Measurements from ENCODE around the gene PLCB4.

PLCB4 gene

DNA sequence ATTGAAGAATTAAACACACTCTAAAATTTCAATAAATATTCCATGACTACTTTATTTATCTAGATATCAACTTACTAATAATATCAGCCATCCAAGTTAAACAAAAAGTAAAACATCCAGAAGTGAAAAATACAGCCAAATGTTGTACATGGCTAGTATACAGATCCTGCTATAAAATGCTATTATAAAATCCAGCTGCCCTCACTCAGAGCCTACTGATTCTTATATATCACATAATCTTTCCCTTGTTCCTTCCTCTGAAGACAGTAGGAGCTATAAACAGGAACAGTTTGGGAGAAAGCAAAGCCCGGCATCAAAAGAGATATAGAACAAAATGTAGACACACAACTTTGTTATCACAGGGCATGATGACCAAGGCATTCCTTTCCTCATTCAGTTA lies 212.9 kb downstream of the PLCB4 start:
- no peak for DNase-seq

DNA sequence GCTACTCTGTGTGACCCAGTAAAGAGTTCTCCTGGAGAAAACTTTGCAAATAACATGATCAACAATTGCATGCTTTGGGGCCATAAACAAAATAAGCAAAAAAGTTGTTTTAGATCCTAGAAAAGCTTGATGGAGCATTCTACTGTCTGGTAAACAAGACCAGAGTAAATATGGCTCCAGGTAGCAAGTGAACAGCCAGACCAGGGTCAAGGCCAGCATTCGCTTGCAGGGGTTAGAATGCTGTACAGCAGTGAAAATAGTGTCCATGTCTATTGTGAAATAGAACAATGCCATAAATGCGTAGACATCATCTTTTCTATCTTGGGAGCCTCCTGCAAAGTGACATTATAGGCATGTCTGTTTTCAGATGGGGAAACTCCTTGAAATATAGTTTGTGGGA lies 216.7 kb downstream of the PLCB4 start:
- DNase-seq: no peak

DNA sequence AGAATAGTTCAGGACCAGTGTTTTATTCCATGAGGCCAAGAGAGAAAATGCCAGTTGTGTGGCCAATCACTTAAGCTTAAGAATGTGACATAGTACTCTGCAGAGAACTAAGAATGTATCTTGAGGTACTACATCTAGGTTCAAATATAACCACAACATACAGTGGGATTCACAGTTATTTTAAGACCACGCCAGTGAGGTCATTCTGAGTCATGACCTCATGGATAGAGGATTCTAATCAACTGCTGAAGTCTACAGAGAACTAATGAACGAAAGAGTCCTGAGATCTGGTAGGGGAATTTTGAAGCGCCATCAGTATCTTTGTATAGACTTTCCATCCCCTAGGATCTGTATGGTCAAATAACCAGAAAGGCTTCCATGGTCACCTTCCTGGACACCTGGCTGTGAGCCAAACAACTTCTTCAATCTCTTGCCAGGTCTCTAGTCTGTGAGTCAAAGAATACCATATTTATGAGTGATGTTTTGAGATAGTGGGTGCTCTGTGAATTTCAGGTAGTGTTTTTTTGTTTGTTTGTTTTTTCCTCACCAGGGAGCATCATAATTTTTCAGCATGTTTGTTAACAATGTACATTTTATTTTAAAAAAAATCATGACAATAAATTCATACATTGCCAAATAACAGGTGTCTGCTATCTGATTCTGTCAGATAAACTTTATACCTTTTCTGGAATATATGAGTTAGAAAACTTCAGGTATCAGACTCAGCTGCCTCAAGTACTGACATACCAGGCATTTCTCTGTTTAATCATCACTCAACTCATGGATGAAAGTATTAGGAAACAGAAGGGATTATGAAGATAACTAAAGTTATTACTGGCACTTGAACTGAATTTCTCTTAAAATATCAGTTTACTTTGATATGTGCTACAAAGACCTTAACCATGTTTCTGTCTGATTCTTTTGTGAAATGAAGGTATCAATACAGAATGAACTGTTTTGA lies 217.9 kb downstream of the PLCB4 start:
- DNase-seq: no peak

DNA sequence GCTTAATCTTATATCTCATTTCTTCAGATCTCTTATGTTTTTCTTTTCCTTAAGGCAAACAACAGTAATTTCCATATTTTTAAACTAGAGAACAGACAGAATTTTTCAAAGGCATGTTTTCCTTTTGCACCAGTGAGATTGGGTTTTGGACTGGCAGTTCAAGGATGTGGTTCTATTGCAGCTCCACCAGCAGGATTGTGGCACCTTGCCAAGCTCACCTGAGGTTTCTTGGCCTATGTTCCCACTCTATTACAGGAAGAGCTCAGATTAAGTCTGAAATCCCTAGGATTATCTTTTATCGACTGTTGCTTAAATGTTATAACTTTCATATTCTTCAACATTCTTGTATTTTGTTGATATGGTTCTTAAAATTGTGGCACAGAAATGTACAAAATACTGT lies 218.9 kb downstream of the PLCB4 start:
- no peak for DNase-seq

DNA sequence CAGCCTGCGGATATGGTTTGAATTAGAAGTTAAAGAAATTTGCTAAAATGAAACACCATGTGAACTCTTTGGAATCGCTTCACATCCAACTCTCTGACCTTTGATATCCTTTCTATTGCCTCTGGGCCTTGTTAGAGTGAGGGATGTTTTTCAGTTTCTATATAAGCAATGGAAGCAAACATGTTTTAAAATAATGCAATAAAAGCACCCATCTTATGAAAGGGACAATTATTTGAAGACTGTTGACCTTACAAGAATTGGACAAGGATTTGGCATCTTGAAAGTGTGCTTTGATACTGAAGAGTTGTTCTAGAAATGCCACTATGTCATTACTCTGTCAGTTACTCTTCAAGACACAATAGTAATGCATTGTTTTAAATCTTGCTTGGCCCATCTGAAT lies 221.4 kb downstream of the PLCB4 start:
- no peak for DNase-seq

DNA sequence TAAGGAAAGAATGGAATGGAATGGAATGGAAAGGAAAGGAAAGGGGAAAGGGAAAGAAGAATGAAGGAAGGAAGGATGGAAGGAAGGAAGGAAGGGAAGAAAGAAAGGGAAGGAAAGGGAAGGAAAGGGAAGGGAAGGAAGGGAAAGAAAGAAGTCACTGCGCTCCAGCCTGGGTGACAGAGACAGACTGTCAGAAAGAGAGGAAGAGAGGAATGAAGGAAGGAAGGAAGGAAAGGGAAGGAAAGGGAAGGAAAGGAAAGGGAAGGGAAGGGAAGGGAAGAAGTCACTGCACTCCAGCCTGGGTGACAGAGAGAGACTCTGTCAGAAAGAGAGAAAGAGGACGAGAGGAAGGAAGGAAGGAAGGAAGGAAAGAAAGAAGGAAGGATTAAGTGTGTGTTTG lies 224.3 kb downstream of the PLCB4 start:
- DNase-seq: no peak

DNA sequence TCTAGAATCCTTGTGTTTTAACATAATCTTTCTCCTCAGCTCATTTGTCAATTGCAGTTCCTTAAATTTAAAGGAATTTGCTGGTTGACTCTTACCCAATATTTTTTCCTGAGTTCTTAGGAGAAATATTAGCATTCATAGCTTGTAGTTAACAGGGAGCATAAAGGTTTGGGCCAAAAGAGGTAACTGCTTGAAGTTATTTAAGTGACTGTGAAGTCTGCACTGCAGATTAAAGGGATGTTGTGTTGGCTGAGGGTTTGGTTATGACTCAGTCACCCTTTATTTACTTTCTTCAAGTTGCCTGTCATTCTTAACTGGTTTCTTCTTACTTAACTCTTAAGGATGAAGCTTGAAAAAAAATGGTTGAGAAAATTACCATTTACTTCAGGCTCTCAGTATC lies 225.2 kb downstream of the PLCB4 start:
- no peak for DNase-seq

DNA sequence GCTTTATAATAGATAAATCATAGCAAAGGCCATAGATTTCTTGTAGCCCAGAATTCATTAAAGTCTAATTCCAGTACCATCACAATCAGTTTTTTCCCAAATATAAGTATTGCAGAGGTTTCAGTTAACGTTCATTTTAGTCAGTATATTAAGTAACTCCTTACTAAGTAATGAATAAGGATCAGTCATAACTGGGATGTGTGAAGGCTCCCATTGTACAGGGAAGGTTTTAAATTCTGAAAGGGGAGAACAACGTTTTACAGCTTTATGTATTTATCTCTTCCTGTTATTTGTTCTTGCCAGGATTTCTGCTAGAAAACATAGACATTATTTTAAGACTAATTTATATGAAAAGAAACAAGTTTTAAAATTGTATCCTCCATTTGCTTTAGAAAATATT lies 230.0 kb downstream of the PLCB4 start:
- DNase-seq: no peak

DNA sequence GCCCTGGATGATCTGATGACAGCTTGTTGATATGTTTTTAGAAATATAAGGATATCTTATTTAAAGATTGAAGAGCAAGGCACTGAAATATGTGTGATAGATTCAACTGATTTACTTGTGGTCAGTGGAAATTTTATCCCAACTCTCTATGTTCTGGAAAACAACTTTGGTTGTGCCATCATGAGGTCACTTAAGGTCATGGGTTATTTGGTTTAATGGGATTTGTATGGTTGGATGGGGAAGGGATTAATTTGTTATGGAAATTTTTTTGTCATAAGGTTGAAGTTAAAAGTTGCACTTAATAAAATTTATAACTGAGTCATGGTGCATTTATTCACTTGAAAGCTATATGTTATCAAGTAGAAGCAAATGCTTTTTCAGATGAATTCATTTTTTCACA lies 231.2 kb downstream of the PLCB4 start:
- no peak for DNase-seq

DNA sequence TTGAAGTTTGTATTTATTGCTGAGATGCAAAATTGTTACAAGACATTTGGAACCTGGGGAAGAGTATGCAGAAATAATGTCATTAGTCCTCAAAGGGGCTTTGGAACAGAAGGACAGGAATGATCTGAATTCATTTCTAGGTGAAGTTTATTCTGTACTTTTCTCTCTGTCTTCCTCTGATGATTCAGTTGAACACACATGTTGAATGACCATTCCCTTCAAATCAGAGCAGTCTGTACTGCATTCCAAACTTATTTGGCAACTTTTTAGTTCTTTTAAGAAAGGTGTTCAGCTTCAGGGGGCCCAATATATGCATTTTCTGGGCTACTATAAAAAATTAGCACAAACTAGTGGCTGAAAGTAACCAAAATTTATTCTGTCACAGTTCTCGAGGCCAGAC lies 231.6 kb downstream of the PLCB4 start:
- DNase-seq: no peak

DNA sequence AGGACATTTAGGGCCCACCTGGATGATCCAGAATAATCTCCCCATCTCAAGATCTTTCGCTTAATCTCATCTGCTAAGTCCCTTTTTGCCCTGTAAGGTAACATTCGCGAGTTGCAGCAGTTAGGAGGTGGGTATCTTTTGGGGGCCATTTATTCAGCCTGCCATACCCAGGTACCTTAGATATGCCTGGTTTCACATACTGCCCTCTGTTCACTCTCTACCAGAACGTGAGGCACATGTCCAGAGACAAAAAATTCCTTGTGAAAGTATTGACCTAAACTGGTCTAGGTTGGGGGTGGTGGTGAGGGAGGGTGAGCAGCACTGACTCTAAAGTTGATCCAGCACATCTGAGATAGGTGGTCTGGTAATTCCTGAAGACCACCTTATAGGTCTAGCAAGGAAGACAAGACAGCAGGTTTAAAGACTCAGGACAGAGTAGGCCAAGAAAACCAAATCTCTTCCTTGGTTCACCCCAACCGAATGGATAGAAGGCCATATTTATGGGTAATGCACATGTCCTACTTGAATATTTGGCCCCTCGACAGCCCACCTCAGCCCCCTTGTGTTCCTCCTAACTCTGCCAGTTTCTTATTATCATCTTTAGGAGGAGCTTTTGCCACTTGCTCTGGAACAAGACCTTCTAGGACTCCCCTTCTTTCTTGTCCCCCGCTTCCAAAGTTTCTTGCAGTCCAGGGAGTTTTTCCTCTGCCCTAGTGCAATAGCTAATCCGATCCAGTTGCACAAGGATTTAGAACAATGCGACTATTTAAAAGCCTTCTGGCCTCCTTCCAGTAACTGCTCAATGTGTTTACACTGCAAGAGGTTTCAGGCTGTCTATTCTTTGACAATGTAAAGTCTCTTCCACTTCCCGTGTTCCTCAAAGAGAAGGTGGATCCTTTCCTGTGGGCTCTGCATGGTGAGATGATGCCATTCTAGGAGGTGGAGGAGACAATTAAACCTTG lies 232.5 kb downstream of the PLCB4 start:
- DNase-seq: no peak

DNA sequence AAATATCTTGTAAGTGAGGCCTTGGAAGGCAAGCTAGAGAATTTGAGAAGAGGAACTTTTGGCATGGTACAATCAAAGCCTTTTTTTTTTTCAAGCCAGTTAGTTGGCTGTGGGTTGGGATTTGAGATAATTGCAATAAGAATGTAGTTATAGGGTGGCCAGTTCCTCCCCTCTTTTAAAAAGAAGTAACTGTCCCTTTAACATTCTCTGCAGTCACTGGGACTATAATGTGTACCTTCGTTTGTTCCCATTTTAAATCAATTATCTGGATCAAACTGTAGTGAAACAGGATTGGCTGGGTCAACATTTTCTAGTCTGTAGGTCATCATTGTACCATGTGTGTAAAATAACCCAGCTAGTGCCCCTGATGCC lies 233.2 kb downstream of the PLCB4 start:
- DNase-seq: no peak

DNA sequence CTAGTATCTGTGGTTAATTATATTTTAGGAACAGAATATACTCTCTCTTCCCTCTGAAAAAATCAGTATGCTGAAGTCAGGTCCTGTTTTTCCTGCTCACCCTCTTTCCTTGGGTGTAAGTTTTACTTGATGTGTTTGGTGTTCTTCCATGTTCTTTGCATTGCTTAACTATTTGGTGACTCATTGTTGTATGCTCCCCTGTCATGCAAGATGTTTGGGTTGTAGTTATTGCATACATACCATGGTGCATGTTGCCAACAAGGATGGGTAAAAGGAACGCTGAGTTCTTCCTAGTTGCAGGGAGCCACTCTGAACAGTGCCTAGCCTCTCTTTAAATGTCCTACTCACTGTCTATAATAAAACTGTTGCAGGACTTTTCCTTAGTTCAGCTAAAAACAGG lies 237.6 kb downstream of the PLCB4 start:
- no peak for DNase-seq

DNA sequence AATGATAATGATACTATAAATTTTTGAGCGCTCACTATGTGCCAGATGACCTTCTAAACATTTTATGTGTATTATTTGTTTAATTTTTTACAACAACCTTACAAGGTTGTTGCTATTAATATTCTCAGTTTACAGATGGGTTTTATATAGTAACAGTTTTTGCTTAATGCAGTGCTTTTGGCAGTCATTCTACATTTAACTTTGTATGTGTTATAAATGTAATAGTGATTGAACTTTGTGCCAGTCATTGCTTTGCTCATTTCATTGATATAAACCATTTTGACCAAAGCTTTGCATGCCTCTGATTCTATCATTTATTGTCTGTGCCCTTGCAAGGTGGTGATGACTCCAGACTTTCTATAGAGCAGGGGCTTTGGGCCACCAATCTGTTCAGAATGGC lies 239.2 kb downstream of the PLCB4 start:
- no peak for DNase-seq

DNA sequence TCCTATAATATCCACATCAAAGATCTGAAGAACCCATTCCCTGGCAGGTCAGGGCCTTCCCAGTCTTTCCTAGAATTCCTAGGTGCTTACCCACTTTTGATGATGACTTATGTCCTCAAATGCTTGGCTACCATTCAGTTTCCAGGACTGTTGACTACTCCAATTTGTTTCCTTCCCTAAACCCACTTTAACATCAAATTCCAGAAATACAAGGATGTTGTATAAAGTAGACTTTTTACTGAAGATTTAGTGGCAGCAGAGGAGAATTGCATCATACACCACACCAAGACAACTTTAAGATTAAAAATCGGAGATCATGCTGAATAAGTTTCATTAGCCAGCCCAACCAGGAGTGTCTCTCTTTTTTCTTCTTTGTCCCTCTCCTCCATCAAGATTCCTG lies 242.2 kb downstream of the PLCB4 start:
- DNase-seq: no peak

DNA sequence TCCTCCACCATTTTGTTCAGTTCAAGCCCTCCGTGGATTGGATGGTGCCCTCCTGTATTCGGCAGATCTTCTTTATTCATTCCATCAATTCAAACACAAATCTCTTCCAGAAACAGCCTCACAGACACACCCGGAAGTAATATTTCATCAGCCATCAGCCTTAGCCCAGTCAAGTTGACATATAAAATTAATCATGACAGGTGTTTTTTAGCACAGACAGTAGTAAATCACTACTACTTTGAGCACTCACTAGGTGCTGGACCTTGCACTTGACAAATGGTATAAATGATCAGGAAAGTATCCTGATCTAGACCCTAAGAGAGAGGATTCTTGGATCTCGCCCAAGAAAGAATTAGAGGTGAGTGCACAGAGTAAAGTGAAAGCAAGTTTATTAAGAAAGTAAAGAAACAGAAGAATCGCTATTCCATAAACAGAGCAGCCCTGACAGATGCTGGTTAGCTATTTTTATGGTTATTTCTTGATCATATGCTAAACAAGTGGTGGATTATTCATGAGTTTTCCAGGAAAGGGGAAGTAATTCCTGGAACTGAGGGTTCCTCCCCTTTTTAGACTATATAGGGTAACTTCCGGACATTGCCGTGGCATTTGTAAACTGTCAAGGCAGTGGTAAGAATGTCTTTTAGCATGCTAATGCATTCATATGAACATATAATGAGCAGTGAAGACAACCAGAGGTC lies 250.9 kb downstream of the PLCB4 start:
- DNase-seq: no peak

DNA sequence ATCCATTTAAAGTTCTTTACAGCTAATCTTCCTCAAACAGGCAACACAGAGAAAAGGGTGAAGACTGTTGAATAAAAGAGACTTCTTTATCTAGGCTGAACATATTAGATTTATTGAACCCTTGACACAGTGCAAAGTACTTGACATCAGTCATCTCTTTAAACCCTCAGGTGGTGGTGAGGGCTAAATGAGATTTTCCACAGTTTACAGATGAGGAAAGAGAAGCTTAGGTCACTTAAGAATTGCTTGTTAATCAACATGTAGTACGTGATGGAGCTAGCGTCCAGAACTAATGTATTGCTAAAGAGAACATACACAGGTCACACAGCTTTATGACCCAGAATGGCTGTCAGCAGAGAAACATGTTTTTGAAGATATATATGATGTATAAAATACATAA lies 252.1 kb downstream of the PLCB4 start:
- DNase-seq: no peak

DNA sequence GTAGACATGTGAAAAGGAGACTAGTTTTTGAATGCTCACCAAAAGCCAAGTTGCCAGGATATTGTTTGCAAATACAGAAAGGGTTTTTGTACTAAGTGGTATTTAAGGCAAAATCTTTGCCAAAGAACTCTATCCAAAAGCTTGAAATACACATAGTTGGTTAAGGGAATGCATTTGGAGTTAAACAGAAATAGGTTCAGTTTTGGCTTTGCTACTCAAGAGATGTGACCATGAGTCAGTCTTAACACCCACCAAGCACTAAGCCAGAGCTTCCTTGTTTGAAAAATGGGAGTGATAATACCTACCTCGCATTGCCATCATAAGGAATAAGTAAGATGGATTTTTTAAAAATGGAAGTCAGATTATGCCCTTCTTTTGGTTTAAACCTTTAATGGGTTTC lies 253.8 kb downstream of the PLCB4 start:
- DNase-seq: no peak

DNA sequence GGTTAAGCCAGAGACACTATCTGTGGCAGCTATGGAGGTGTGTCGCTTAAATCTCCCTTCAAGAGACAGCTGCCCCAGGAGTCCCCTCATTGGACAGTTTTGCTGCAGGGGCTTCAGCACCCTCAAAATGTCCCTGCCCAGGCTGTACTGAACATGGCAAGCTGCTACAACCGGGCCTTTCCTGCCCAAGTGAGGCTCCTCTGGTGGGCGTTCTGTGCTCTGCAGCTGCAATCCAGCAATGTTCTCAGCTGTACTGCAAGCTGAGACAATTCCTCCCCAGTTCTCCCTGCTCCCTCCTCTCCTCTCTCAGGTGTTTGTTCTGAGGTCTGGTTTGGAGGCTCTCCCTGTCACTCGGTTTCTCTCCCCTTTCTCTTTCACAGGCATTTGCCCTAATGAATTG lies 254.7 kb downstream of the PLCB4 start:
- DNase-seq: no peak

DNA sequence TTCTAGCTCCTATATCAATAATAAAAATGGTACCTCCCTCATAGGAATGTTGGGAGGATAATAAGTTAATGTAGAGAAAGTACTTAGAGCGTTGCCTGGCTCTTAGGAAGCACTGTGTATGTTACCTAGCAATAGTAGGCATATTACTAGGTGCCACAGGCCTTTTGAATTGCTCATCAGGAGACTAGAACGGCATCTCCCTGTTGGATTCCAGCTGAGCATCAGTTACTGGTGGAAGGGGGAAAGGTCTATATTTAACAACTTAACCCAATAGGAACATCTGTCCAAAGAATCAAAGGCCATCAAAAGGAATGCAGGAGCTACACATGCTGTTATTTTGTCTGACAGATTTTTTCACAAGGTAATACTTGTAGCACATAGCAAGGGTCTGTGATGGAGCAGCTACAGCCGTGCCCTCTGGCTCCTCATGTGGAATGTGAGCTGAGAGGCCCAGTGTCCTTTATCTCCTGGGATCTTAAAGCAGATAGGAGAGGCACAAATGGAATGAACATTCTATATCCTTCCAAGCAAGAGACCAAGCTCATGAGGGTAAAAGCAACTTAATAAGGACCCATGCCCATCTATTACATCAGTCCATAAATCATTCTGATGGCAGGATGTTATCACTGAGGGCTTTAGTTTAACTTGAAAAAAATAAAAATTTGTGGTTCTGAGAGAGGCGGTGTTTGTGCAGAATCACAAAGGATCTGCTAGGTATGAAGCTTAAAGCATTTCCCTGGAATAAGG lies 260.6 kb downstream of the PLCB4 start:
- no peak for DNase-seq

DNA sequence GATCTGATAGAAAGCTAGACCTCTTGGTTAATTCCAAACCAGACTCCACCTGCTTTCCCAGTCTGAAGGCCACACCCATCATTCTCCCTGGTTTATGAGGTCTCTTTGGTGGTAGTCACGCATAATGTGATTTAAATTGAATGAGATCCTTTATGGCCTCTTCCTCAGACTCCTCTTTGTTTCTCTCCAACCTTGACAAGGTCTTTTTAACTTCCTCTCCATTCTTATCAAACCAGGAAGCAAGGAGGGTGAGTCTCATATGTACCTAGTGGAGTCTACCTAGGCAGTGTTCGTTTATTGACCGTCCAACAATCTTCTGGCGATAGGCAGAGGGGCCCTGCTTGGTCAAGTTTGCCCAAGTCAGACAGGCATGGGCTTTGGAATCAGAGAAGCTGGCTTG lies 261.3 kb downstream of the PLCB4 start:
- DNase-seq: no peak

DNA sequence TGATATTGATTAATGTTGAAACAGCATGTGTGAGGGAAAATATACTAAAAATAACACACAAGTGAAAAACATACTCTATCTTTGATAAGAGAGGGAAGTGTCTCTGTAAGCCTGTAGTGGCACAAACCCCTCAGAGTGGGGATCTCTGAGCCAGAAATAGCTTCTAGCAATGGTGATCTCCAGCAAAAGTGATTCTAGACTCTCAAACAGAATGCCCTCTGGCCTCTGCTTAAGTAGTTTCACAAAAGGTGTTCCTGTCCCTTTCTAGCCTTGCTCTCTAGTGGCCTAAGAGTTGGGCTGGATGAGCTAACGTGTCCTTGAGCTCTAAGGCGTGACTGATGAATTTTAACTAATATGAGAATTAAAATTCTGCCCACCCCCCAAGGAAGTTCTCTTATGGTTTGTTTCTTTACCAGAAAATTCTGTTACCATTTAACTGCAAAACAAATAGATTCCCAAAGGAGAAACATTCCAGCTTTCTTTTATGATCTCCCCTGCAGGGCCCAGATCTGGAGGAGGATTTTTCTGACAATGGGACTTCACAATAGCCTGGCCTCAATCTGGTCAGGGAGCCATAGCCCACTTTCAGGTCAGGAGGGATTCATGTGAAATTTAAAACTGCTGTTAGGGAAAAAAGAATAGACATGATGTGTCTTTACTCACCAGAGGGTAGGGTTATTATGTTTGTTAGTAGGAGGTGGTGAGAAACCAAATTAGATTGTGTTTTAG lies 263.0 kb downstream of the PLCB4 start:
- DNase-seq: no peak

Measured in activated CD4-positive, CD25-positive, alpha-beta regulatory T cell treated with anti-CD3 and anti-CD28 coated beads, Interleukin-2, amount 50 U/mL, for 72 hours (primary cell).